K562 (cell line): ENCODE data around the gene SLC17A9. TPM values are rescaled to one million over a fixed set of nuclear protein-coding genes. Genes with fewer than 3 reads are reported as not detected.
A peak's percentile ranks its signal among the peaks of the same experiment; 100 is the strongest.

Experiments used
- ATAC-seq: fragments of 200-7000 bp; cut with Tn5 transposase; 3 replicates; pipeline ENCODE4 v1.9.1; 2020; ENCODE audit warnings: moderate library complexity
- BruUV-seq: library from RNA; stranded (reverse); fragments of 400-500 nt; replicated peaks from 2 replicates; lab custom pipeline; 2021; lab: Mats Ljungman, UMichigan
- CTCF ChIA-PET: fragments of 300-600 bp; formaldehyde crosslinking; extraction: SDS; loops from one replicate; lab custom pipeline; 2021; ENCODE audit warnings: low intra/inter-chr PET ratio; lab: Yijun Ruan, JAX
- POLR2A ChIA-PET: fragments of 300-600, 350-650 bp; sonication (Branson Sonifier 250); formaldehyde crosslinking; extraction: SDS; loops from one replicate; lab custom pipeline; 2021; ENCODE audit warnings: antibody characterized with exemption, inconsistent platforms; lab: Yijun Ruan, JAX
- DNase-seq, 4 experiments: peaks; one replicate each; pipeline versions ENCODE4 v3.0.0 to v3.0.0-alpha.2; 2011 to 2018; ENCODE audit warnings: low spot score in 3 of 4, mixed read lengths in 3 of 4; ENCODE audit errors: extremely low read depth in 1 of 4
- FAIRE-seq: peaks from 2 replicates; lab custom pipeline; 2011; peaks lifted over from hg19 to GRCh38; lab: Jason Lieb, UNC
- H2AFZ ChIP-seq: 2 replicates; pipeline ENCODE4 v1.6.0; 2011; ENCODE audit warnings: low read depth, low read length, control low read depth, inconsistent platforms
- H3K27ac ChIP-seq: fragments of 200-600 bp; 3 replicates; pipeline ENCODE4 v1.8.0; 2011; ENCODE audit warnings: low read depth, mild to moderate bottlenecking, control low read depth, inconsistent platforms, low read length, moderate library complexity, mixed read lengths; ENCODE audit errors: extremely low read depth
- H3K27me3 ChIP-seq, 2 experiments: fragments of 300-600 bp in 1 of 2; 2 replicates in 1 of 2; 3 replicates in 1 of 2; pipeline versions ENCODE4 v1.6.0 to v1.8.0; 2011; ENCODE audit warnings: inconsistent platforms in 2 of 2, low read length in 2 of 2, mild to moderate bottlenecking in 1 of 2, mixed read lengths in 1 of 2, moderate library complexity in 1 of 2; ENCODE audit not compliant: control insufficient read depth in 2 of 2, insufficient read depth in 2 of 2
- H3K36me3 ChIP-seq: fragments of 300-600 bp; 3 replicates; pipeline ENCODE4 v1.8.0; 2011; ENCODE audit warnings: mild to moderate bottlenecking, low read length, inconsistent platforms; ENCODE audit not compliant: control insufficient read depth, insufficient read depth
- H3K4me1 ChIP-seq, 2 experiments: fragments of 200-600 bp in 1 of 2; replicated peaks in 1 of 2; 2 replicates in 1 of 2; 3 replicates in 1 of 2; pipeline versions ENCODE4 v1.5.1 to v1.8.0; 2011; ENCODE audit warnings: inconsistent platforms in 2 of 2, low read length in 2 of 2, mild to moderate bottlenecking in 1 of 2, mixed read lengths in 1 of 2, moderate library complexity in 1 of 2; ENCODE audit not compliant: control insufficient read depth in 2 of 2, insufficient read depth in 2 of 2
- H3K4me2 ChIP-seq: 2 replicates; pipeline ENCODE4 v1.6.1; 2011; ENCODE audit warnings: low read length, control low read depth, inconsistent platforms, mixed read lengths; ENCODE audit not compliant: insufficient read depth
- H3K4me3 ChIP-seq: fragments of 200-600 bp; sonication (generic), shearing (Covaris generic); 2 replicates; pipeline ENCODE4 v1.5.1; 2016; ENCODE audit warnings: control low read depth, inconsistent platforms
- H3K79me2 ChIP-seq: fragments of 200-600 bp; 3 replicates; pipeline ENCODE4 v1.8.0; 2011; ENCODE audit warnings: low read length, inconsistent platforms; ENCODE audit not compliant: control insufficient read depth, insufficient read depth
- H3K9ac ChIP-seq, 2 experiments: 2 replicates each; pipeline versions ENCODE4 v1.6.0 to v1.6.1; 2011; ENCODE audit warnings: low read depth in 2 of 2, low read length in 2 of 2, control low read depth in 1 of 2, inconsistent platforms in 1 of 2, mild to moderate bottlenecking in 1 of 2, mixed read lengths in 1 of 2; ENCODE audit not compliant: insufficient read depth in 1 of 2
- H3K9me1 ChIP-seq: one replicate; pipeline ENCODE4 v1.6.0; 2011; ENCODE audit warnings: inconsistent platforms, mild to moderate bottlenecking, low read length, moderate library complexity; ENCODE audit not compliant: control insufficient read depth, insufficient read depth
- H3K9me3 ChIP-seq: replicated peaks from 2 replicates; pipeline ENCODE4 v1.5.1; 2011; ENCODE audit warnings: low read depth, low read length, inconsistent platforms; ENCODE audit not compliant: control insufficient read depth, insufficient read depth
- H4K20me1 ChIP-seq: replicated peaks from 2 replicates; pipeline ENCODE4 v1.6.1; 2011; ENCODE audit warnings: low read length, inconsistent platforms, mixed read lengths; ENCODE audit not compliant: control insufficient read depth, insufficient read depth
- ID3 ChIP-seq, 2 experiments: fragments of 250-450 bp in 1 of 2; fragments of 450-650 bp in 1 of 2; sonication (Bioruptor Pico) in 1 of 2; IDR thresholded peaks; 2 replicates each; pipeline versions ENCODE4 v1.6.1 to v1.8.0; 2016 to 2021; ENCODE audit warnings: mild to moderate bottlenecking in 2 of 2, moderate library complexity in 2 of 2, missing compliant biosample characterization in 1 of 2, missing genetic modification characterization in 1 of 2
- POLR2G ChIP-seq: fragments of 200-400 bp; formaldehyde crosslinking; IDR thresholded peaks from 2 replicates; pipeline ENCODE4 v1.6.1; 2017; ENCODE audit warnings: low read depth, mild to moderate bottlenecking, antibody characterized with exemption, low read length, moderate library complexity
- WGBS: fragments of 100-300 bp; shearing (Covaris generic); methylation state at CpG from one replicate; pipeline ENCODE4 v1.1.6; 2016; ENCODE audit warnings: low coverage, mixed read lengths; ENCODE audit not compliant: insufficient coverage; ENCODE audit errors: missing lambda C conversion rate; 5-methylcytosine and 5-hydroxymethylcytosine counted together
- in situ Hi-C: fragments of 300-500 bp; cut with MboI; formaldehyde crosslinking; loops from 4 replicates; pipeline ENCODE4 v1.15.0; 2018; ENCODE audit warnings: inconsistent platforms, mixed read lengths
- intact Hi-C: fragments of 100-400 bp; cut with micrococcal nuclease; formaldehyde crosslinking; loops from 2 replicates; pipeline ENCODE4 v1.14.2; 2022
- polyA plus RNA-seq, 8 experiments: library from polyadenylated mRNA; depleted of rRNA in 4 of 8; stranded (reverse) in 5 of 8; unstranded in 3 of 8; fragments of >200 nt; fragmentation: Nextera tagmentation in 2 of 8; fragmentation: Illumina TruSeq in 1 of 8; extraction: Ambion mirVana in 2 of 8; extraction: Trizol in 1 of 8; gene quantifications; 2 replicates each; pipeline versions ENCODE4 v1.2.1 to v1.2.3, GENCODE V29; 2011 to 2014; ENCODE audit warnings: inconsistent platforms in 1 of 8, missing spikeins in 1 of 8
- total RNA-seq, 7 experiments: library from RNA; depleted of rRNA in 6 of 7; stranded (reverse); fragments of >200 nt in 6 of 7; fragmentation: Illumina TruSeq in 2 of 7; extraction: Trizol in 2 of 7; gene quantifications; 2 replicates each; pipeline versions ENCODE4 v1.2.1 to v1.2.3, GENCODE V29; 2011 to 2021; ENCODE audit warnings: low replicate concordance in 1 of 7

The SLC17A9 gene
- total and polyA plus RNA-seq, 9 of the 15 experiments (the other 6 are each of a cell fraction or from before 2014, with no cell fraction given), result 0.04 to 0.31 TPM; not detected in 7

GRCh38 chr20:62952968-62953838 lies 694 bp downstream of the SLC17A9 start:
- no peaks in the 10 kb centered on the region for H3K79me2 ChIP-seq
- no peak overlapping the region for H3K27ac ChIP-seq
- ATAC-seq (no peak), FAIRE-seq (no peak), DNase-seq (no peak)
- H3K4me3 ChIP-seq, result no peak overlapping the region
- H3K36me3 ChIP-seq, result peaks cover 7% of the 10 kb centered on the region; the same call in 2 of the 3 replicates
- intact Hi-C loops, result no loop called here
- no TSS peak for BruUV-seq
- peaks cover 7% of the 10 kb centered on the region for H3K9me3 ChIP-seq
- WGBS, result 55% methylated on average over 13 of the region's 19 CpGs
- peaks cover 11 to 31% of the 10 kb centered on the region in 2 experiments; a peak in 4 of 5 replicates for H3K27me3 ChIP-seq
- no peaks in the 10 kb centered on the region for H3K9me1 ChIP-seq
- peak overlapping the region; percentile 64; the same call in 1 of the 2 replicates for H2AFZ ChIP-seq
- H3K9ac ChIP-seq, result peak overlapping the region in 1 of 2 experiments; percentile 70; a peak in 2 of 4 replicates
- H3K4me2 ChIP-seq, result 0 out of 2 replicates have a peak overlapping the region, but pooled peaks have one; percentile 9
- in situ Hi-C loops, result no loop called here
- H4K20me1 ChIP-seq, result 0 out of 2 replicates have a peak, but pooled peaks cover 3% of the 10 kb centered on the region
- peaks cover 3 to 35% of the 10 kb centered on the region in 2 experiments; a peak in 3 of 5 replicates for H3K4me1 ChIP-seq
- ChIA-PET POLR2A (interaction anchor here (0.6 to 3.1 kb wide), 6 partner anchors 9 to 163 kb away, joined by 4 to 19 read pairs (median 4); partner anchors contain the start of gene GID8), CTCF (no interaction called here)
- TF ChIP-seq ID3 (CRISPR knock-in tag; IDR thresholded peaks at IDR 0.05) (no peak), ID3 (tag; IDR thresholded peaks at IDR 0.05) (no peak), POLR2G (0 out of 2 replicates have a peak, but pooled peaks have one; percentile 11)
